NCI-H1694 treated with DMSO at 0.1 percent for 48 hours (cell line): ENCODE measurements around the gene TREH.
A peak's percentile ranks its signal among the peaks of the same experiment; 100 is the strongest.
"Not testable (repeated sequence)": the region's sequence is repeated elsewhere in the genome, so short reads cannot be mapped to it uniquely, and the experiment has no call there.

Experiments
- DNase-seq: peaks from one replicate; lab custom pipeline; 2025; lab: John Stamatoyannopoulos, UW

The TREH gene

DNA sequence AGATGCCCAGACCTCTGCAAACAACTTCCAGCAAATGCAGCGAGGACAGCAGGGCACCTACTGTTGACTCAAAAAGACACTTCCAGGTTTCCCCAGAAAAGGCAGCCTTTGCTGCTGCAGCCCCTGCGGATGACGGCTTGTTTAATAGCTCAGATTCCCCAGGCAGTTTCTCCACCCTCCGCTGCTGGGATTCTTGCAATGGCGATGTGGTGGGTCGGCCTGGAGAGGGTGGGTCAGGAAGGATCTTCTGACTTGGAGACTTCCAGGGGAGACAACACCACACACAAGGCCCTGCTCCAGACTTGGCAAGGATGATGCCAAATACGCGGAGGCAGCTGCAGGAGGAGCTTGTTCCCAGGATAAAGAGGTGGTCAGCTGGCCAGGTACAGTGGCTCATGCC lies 17.9 kb upstream of the TREH start:
- DNase-seq, result no peak

DNA sequence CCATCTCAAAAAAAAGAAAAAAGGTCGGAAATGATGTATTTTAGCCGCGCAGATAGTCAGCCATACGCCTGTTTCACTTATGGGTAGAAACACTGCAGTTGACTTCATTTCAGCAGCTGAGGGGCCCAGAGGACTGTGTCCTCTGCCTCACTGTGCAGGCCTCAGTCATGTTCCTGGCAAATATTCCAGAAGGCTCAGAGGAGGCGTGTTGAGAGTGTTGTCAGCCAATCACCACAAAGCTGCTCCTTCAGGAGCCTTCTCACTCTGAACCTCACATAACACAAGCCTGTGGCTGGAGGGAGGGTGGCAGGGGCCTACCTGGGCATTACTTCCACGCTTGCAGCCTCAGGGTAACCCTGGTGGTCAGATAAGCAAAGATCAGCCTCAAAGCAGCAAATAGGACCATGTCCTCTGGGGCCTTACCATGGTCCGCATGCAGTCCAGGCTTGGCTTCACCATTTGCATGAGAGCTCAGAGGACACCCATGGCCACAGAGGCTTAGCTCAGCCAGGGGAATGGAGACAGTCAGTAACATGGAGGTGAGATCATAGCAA lies 17.3 kb upstream of the TREH start:
- DNase-seq, result no peak

DNA sequence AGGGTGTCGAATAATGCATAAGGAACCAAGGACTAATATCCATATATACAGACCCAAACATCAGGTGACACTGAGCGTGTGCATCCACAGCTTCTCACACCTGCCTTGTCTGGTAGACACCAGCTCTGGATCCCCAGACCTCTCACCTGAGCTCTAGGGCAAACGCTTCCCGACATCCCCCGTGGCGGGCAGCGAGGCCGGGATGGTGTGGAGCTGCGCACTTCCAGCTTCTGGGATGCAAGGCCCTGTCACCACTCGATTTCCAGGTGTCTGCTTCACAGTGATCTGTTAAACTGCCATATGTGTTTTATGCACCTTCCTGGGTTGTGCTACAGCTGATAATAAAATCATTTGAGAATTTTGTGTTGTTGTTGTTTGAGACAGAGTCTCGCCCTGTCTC lies 15.3 kb upstream of the TREH start:
- DNase-seq, result no peak

DNA sequence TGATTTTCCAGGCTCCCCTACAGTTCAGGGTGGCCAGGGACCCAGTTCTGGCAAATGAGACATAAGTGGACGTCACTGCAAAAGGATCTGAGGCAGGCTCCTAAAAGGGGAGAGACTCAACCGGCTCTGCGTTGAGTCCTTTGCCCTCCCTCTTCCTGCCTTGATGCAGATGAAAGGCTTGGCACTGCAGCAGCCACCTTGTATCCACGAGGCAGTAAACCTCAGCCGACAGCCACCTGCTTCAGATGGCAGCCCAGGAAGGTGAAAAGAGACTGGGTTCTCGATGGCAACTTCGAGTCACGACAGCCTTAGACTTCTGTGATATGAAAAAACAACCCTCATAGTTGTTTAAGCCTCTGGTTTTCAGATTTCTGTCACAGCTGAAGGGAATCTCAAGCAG lies 14.7 kb upstream of the TREH start:
- DNase-seq, result no peak

DNA sequence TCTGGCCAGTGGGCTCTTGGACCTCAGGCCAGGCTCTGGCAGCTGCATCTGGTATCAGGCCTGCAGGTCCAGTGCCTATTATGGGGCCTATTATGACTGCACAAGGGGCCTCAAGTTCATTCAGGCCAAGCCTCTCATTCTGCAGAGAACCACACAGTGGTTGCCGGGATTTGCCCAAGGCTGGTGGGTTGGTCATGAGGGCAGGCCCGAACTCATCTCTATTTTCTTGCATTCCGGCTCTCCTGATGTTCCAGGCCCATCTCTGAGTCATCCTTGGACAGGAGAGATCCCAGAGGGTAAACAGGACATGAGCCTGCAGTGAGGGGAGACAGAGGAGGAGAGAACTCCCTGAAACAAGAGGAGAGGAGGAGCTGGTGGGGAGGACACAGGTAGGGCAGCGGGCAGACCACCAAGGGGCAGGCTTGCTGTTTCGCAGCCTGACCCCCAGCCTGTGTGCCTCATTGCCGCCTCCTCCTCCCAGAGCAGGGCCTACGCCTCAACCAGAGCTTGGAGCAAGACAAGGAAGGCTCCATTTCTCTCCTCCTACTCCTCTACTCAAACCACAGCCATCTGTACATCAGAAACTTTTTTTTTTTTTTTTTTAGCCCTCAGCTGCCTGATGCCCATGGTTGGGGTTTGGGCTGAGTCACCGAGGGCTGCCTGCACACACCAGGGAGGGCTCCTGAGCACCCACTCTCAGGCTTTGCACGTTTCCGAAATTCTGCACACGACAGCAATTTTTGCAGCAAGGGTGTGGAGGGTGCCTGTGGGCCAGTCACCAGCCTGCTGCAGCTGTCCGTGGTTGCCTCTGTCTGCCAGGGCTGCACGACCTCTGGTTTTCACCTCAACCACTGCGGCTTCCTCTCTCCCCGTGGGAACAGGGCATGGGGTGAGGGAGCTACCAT lies 12.7 kb upstream of the TREH start:
- DNase-seq, result no peak

DNA sequence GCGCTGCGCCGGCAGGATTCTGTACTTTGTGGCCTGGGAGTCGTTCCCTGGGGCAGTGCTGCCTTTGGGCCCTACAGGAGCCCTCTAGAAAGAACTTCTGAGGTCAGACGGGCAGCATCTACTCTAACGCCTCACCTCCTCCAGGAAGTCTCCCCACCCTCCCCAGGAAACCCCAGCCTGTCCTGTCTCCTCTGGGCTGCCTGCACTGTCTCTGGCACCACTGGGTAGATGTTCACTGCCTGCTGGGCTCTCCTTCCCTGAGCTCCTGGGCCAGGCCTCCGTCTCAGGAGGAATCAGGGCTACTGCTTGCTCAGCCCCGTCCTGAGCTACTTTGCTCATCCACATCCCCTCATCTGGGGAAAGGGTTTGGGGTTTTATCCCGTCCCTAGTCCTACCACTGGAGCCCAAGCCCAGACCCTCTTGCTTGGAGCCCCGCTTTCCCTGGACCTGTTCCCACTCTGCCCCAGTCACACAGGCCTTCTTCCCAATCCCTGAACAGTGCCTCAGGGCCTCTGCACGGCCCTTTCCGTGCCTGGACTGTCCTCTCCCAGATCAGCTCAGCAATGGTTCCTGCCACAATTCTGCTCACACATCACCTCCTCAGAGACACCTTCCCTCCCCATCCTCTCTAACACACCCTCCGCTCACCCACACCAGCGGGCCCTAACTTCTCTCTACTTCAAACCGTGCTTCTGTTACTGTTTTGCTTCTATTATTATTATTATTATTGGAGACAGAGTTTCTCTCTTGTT lies 11.3 kb upstream of the TREH start:
- no peak for DNase-seq

DNA sequence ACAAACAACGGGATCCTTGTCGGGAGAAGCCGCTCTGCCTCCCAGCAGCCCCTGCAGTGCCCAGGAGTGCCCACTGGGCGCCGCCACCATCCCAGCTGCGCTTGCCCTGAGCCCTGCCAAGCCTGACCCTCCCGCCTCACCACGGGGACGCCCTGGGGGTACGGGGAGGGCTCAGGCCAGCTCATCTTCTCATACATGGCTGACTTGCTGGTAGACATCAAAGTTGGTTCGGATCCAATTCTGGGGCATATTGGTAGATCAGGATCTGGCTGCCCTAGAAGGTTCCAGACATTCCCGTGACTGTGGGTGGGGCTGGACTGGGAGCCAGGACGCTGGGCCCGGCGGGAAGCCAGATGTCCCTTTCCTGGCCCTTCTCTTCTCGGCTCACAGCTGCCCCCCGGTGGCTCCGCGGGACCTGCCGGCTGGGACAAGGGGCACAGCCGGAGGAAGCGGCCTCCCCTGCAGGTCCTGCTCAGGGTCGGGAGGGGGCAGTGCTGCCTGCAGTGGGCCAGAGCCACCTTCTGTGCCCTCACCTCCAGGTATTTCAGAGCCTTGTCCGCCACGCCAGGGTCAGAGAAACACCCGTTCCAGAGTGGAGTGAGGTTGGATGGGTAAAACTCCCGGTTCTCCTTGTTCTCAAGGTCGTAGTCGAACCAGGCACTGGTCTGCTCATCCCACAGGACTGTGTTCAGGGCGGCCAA lies 10.6 kb upstream of the TREH start:
- DNase-seq, result peak; percentile 61

DNA sequence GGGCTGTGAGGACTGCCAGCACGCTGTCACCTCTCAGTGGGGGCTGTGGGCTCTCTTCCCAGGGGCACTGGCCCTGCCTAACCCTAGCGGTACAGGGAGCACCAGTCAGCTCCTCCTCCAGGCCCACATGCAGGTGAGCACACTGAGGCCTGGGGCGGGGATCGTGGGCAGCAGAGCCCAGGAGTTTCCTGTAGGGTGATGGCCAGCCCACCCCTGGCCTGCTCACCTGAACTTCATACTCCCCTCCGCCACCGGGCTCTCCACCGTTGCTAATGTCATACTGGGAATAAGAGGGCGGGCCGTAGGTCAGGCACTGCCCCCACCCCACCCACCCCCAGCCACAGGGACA lies 10.0 kb upstream of the TREH start:
- no peak for DNase-seq

DNA sequence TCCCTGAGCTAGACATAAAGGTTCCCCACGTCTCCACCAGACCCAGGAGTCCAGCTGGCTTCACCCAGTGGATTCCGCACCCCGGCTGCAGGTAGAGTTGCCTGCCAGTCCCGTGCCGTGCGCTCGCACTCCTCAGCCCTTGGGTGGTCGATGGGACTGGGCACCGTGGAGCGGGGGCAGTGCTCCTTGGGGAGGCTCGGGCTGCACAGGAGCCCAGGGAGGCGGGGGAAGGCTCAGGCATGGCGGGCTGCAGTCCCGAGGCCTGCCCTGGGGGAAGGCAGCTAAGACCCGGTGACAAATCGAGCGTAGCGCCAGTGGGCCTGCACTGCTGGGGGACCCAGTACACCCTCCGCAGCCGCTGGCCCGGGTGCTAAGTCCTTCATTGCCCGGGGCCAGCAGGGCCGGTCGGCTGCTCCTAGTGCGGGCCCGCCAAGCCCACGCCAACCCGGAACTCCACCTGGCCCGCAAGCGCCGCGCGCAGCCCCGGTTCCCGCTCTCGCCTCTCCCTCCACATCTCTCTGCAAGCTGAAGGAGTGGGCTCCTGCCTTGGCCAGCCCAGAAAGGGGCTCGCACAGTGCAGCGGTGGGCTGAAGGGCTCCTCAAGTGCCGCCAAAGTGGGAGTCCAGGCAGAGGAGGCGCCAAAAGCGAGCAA lies 9.5 kb upstream of the TREH start:
- no peak for DNase-seq

DNA sequence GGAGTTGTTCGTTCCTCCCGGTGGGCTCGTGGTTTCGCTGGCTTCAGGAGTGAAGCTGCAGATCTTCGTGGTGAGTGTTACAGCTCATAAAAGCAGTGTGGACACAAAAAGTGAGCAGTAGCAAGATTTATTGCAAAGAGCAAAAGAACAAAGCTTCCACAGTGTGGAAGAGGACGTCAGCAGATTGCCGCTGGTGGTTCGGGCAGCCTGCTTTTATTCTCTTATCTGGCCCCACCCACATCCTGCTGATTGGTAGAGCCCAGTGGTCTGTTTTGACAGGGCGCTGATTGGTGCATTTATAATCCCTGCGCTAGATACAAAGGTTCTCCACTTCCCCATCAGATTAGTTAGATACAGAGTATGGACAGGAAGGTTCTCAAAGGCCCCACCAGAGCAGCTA lies 8.9 kb upstream of the TREH start:
- not testable (repeated sequence) for DNase-seq

DNA sequence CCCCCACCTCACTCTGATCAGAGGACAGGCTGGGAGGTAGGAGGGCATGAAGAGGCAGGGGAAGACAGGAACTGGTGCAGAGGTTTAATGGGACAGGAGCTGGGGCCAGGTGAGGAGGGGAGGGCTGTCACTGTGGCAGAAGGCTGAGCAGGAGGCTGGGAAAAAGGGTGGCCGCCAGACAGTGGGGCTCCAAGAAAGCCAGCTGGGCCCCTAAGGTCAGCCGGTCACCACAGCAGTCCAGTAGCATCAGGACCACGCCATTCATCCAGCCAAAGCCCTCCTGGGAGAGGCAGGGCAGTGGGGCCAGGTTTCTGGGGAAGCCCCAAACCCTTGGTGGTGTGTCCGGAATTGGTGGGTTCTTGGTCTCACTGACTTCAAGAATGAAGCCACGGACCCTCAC lies 8.5 kb upstream of the TREH start:
- DNase-seq, result no peak

DNA sequence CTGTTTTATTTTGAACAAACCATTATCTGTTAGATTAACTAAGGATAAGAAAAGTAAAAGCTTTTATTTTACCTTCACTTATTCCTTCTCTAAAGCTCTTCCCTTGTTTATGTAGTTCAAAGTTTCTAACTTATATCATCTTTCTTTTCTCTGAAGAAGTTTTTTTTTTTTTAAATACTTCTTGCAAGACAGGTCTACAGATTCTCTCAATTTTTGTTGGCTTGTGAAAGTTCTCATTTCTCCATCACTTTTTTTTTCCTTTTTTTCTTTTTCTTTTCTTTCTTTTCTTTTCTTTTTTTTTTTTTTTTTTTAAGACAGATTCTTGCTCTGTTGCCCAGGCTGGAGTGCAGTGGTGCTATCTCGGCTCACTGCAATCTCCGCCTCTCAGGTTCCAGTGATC lies 4.7 kb upstream of the TREH start:
- DNase-seq, result no peak

DNA sequence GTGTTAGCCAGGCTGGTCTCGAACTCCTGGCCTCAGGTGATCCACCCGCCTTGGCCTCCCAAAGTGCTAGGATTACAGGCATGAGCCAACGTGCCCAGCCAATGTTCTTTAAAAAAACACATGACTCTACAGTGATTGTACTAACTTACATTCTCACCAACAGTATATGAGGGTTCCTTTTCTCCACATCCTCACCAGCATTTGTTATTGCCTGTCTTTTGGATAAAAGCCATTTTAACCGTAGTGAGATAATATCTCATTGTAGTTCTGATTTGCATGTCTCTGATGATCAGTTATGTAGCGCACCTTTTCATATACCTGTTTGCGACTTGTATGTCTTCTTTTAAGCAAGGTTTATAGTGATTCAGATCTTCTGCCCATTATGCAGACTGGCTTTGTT lies 3.5 kb upstream of the TREH start:
- DNase-seq, result not testable (repeated sequence)

DNA sequence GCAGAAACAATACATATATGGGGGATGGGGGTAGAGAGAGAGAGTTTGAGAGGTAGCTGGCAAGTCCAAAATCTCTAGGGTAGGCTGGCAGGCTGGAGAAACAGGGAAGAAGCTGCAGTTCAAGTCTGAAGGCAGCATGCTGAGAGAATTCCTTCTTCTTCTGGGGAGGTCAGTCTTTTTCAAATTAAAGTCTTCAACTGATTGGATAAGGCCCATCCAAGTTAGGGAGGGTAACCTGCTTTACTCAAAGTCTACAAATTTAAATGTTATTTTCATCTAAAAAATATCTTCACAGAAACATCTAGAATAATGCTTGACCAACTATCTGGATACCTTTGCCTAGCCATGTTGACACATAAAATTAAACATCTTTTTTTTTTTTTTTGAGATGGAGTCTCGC lies 2.9 kb upstream of the TREH start:
- no peak for DNase-seq

DNA sequence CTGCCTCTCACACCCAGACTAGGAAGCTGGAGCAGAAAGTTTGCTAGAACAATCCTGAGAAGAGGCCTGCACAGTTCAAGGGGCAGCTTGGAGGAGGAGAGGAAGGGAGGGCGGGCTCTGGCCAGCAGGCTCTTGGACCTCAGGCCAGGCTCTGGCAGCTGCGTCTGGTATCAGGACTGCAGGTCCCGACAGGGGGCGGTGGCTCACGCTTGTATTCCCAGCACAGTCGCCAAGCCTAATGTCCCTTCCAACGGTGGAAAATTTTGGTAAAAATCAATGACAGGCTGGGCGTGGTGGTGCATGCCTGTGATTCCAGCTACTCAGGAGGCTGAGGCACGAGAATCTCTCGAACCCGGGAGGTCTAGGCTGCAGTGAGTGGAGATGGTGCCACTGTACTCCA lies 542 bp downstream of the TREH start:
- DNase-seq, result not testable (repeated sequence)

DNA sequence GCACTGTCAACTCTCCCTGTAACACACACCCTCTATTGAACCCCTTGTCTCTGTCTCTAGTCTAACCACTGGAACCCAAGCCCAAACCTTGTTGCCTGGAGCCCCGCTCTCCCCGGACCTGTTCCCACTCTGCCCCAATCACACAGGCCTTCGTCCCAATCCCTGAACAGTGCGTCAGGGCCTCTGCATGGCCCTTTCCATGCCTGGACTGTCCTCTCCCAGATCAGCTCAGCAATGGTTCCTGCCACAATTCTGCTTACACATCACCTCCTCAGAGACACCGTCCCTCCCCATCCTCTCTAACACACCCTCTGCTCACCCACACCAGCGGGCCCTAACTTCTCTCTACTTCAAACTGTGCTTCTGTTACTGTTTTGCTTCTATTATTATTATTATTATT lies 1.5 kb downstream of the TREH start:
- DNase-seq, result no peak

DNA sequence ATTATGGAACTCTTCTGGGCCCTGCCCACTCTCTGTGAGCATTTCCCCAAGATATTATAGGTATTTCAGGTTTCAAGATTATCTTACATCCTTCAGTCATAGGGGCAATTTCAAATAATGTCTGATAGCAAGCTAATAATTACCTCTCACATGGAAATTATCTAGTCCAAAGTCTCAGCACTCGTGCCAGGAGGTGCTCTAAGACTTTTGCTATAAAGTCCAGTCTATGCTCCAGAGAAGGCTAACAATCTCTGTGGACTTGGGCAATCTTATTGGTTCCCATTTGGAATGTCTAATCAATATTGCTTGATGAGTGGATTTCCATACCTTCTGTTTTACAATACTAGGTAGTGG lies 5.4 kb downstream of the TREH start:
- no peak for DNase-seq

DNA sequence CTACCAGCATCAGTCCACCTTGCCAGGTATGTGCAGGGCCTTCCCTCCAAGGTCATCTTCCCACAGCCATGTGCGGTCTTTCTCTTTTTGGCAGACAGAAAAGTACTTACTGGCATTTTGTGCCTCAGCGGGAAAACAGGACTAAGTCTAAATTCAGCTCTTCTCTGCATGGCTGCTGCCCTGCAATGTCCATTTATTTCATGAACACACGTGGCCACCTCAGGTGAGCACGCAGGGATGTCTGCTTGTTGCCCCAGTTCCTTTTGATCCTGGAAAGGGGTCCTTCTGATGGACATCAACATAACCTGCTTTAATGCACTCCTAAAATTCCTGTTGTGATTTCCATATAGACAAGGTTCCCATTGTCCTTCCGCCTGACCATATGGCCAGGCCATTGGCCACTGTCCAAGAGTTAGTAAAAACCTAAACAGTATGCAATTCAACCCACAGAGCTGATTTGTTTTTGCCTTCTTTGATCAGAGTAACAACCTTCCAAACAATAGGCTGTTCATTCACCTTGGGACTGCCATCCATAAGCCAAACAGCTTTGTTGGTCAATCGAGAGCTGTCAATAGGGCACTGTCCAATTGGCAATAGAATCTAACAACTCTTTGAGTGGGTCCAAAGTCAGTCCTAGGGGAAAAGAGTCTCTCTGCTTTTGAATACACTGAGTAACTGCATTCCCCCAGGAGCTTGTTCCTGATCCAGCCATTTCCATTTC lies 5.9 kb downstream of the TREH start:
- no peak for DNase-seq

DNA sequence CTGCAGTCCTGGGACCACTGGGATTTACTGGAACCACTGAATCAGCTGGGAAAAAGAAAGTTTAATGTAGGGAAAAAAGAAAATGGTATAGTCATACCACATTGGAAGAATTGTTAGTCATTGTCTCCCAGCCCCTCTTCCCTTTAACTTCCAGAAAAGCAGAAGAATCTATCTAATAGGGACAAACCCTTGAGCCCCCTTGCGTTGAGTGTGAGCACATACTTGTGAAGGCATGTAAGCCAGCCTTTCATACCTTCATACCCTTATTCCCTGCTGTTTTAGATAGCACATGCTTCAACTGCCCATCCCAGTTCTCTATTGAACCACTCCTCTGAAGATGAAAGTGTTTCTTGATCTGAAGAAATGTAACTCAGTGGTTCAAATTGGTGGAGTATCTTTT lies 6.6 kb downstream of the TREH start:
- no peak for DNase-seq

DNA sequence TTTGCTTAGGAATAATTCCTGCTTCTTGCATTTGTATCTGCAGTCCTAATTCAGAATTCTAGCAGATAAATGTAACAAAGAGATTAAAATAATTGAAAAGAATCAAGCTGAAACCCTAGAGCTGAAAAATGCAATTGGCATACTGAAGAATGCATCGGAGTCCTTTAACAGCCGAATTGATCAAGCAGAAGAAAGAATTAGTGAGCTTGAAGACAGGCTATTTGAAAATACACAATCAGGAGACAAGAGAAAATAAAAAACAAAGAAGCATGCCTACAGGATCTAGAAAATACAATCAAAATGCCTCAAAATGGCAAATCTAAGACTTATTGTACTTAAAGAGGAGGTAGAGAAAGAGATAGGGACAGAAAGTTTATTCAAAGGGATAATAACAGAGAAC lies 8.2 kb downstream of the TREH start:
- DNase-seq, result no peak

DNA sequence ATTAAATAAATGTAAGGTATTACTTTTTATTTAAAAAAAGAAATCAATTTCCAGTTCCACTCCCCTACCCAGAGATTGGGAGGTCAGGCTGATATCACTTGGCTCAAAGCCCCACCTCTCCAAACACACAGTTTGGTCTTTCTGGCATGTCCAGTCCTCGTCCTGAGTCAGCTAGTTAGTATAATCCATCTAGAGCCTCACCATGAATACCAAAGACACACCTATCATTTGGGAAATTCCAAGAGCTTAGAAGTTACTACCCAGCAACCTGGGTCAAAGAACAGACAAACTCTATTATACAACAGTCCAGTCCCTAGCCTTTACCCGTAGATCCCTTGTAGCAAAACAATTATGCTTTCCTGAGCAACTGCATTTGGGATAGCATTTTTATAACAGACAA lies 9.4 kb downstream of the TREH start:
- DNase-seq, result no peak

DNA sequence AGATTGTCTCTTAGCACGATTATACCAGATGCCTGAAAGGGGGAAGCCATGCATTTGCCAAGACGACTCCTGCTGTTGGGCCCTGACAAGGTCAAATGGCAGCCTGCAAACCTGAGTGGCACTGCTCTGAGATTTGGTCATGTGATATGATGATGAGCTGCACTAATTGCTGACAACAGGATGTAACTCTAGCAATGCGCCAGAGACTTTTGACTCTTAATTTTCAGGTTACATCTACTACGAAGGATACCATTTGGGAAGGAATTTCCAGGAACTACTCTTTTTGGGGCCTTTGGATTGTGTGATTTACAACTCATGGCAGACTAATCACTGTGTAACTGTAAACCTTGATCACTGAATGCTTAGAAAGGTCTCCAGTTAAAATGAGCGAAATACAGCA lies 13.1 kb downstream of the TREH start:
- no peak for DNase-seq
